Upper lobe of left lung (tissue), 6 donors: Measurements from ENCODE around the gene PSTPIP2. TPM values are rescaled to one million over a fixed set of nuclear protein-coding genes. Genes with fewer than 3 reads are reported as not detected.
"Not testable (repeated sequence)": the region's sequence is repeated elsewhere in the genome, so short reads cannot be mapped to it uniquely, and the experiment has no call there.

Experiments used
- ATAC-seq, 2 donors: fragments of 200-7000 bp; cut with Tn5 transposase; one replicate each; pipeline ENCODE4 v1.9.1; 2022; ENCODE audit warnings: mild to moderate bottlenecking in 2 of 2, moderate library complexity in 2 of 2; ENCODE audit not compliant: low FRiP score in 2 of 2
- DNase-seq, 2 donors: peaks; one replicate each; pipeline ENCODE4 v3.0.0-alpha.2; 2019 to 2020
- H3K27ac ChIP-seq, 4 donors: fragments of 200-600 bp; sonication (generic); one replicate each; pipeline ENCODE4 v1.5.1; 2016 to 2019
- H3K27me3 ChIP-seq, 4 donors: fragments of 200-600 bp; sonication (generic); one replicate each; pipeline ENCODE4 v1.5.1; 2017 to 2019
- H3K36me3 ChIP-seq, 4 donors: fragments of 200-600 bp; sonication (generic); one replicate each; pipeline ENCODE4 v1.5.1; 2016 to 2019
- H3K4me1 ChIP-seq, 4 donors: fragments of 200-600 bp; sonication (generic); one replicate each; pipeline ENCODE4 v1.5.1; 2018 to 2019
- H3K4me3 ChIP-seq, 4 donors: fragments of 200-600 bp; sonication (generic); one replicate each; pipeline ENCODE4 v1.5.1; 2017 to 2019; ENCODE audit warnings: mild to moderate bottlenecking in 2 of 4, moderate library complexity in 1 of 4
- H3K9me3 ChIP-seq, 4 donors: fragments of 200-600 bp; sonication (generic); one replicate each; pipeline ENCODE4 v1.5.1; 2018 to 2019
- EP300 ChIP-seq, 4 donors: sonication (generic); formaldehyde crosslinking; IDR thresholded peaks; one replicate each; pipeline ENCODE4 v1.5.1; 2017; ENCODE audit warnings: antibody characterized with exemption in 4 of 4, control low read depth in 2 of 4
- POLR2A ChIP-seq, 4 donors: fragments of 450-650 bp; IDR thresholded peaks; one replicate each; pipeline ENCODE4 v1.5.1; 2016 to 2017; ENCODE audit warnings: antibody characterized with exemption in 4 of 4, mild to moderate bottlenecking in 2 of 4
- POLR2AphosphoS5 ChIP-seq, 2 donors: sonication (generic); formaldehyde crosslinking; IDR thresholded peaks; one replicate each; pipeline ENCODE4 v1.5.1; 2017; ENCODE audit warnings: antibody characterized with exemption in 2 of 2
- WGBS, 2 donors: methylation state at CpG; one replicate each; pipeline ENCODE4 v1.1.5; 2017 to 2018; 5-methylcytosine and 5-hydroxymethylcytosine counted together
- total RNA-seq, 6 donors: library from RNA; depleted of rRNA in 4 of 6; stranded (reverse); fragments of >200 nt in 4 of 6; gene quantifications; one replicate each; pipeline versions ENCODE4 v1.1.0 to v1.2.1, GENCODE V29; 2016 to 2021
- TF ChIP-seq, protein P1 (sequence below), 6 experiments: fragments of 450-650 bp in 4 of 6; fragments of 200-600 bp in 2 of 6; sonication (generic) in 2 of 6; IDR thresholded peaks; one replicate each; pipeline ENCODE4 v1.5.1; 2016 to 2019; ENCODE audit warnings: antibody characterized with exemption in 6 of 6
- donor health status: DM: no; HTN: no; CAD: no; lungs with moderate emphysema.
- donor health status: DM: no; HTN: yes; CAD: no; lungs with severe emphysema.

The PSTPIP2 gene
- total RNA-seq, 6 donors from 2014 or later: 8.9 to 48.2 (median 13.0) TPM

DNA sequence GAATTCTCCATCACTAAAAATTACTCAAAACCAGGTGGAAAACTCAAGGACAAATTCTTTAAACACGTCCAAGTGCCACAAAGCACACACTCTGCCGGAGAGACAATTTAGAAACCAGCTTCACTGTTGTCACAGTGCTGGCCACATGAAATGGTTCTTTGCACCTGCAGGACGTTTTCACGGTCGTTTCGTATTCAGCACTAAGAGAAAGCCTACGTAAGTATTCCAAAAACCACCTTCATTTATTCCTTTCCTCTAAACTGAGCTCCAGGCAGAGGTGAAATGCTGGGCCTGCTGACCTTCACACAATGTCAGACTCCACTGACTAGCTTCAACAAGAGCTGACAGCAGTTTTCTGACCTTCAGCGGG is 25.4 kb upstream of the PSTPIP2 start:
- no peak for TF ChIP-seq POLR2A (IDR thresholded peaks at IDR 0.05)
- TF ChIP-seq POLR2AphosphoS5 (IDR thresholded peaks at IDR 0.05): no peak
- TF ChIP-seq, protein P1, sequence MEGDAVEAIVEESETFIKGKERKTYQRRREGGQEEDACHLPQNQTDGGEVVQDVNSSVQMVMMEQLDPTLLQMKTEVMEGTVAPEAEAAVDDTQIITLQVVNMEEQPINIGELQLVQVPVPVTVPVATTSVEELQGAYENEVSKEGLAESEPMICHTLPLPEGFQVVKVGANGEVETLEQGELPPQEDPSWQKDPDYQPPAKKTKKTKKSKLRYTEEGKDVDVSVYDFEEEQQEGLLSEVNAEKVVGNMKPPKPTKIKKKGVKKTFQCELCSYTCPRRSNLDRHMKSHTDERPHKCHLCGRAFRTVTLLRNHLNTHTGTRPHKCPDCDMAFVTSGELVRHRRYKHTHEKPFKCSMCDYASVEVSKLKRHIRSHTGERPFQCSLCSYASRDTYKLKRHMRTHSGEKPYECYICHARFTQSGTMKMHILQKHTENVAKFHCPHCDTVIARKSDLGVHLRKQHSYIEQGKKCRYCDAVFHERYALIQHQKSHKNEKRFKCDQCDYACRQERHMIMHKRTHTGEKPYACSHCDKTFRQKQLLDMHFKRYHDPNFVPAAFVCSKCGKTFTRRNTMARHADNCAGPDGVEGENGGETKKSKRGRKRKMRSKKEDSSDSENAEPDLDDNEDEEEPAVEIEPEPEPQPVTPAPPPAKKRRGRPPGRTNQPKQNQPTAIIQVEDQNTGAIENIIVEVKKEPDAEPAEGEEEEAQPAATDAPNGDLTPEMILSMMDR (IDR thresholded peaks at IDR 0.05): no peak
- TF ChIP-seq EP300 (IDR thresholded peaks at IDR 0.05): no peak
- Histone ChIP-seq H3K4me1 (peaks cover 25 to 47% (median 31%) of the 10 kb centered on the region in 4 donors), H3K4me3 (peak overlapping the region; percentile 67 to 100 (median 80)), H3K9me3 (no peaks in the 10 kb centered on the region), H3K27me3 (no peaks in the 10 kb centered on the region), H3K36me3 (peaks cover 0 to 25% (median 10%) of the 10 kb centered on the region in 4 donors), H3K27ac (peak overlapping the region; percentile 84 to 94 (median 88))
- DNase-seq (no peak), ATAC-seq (peak in 1 of 2 donors; percentile 6)
- WGBS, 2 donors: 0% methylated on average over 8 of the region's 8 CpGs

DNA sequence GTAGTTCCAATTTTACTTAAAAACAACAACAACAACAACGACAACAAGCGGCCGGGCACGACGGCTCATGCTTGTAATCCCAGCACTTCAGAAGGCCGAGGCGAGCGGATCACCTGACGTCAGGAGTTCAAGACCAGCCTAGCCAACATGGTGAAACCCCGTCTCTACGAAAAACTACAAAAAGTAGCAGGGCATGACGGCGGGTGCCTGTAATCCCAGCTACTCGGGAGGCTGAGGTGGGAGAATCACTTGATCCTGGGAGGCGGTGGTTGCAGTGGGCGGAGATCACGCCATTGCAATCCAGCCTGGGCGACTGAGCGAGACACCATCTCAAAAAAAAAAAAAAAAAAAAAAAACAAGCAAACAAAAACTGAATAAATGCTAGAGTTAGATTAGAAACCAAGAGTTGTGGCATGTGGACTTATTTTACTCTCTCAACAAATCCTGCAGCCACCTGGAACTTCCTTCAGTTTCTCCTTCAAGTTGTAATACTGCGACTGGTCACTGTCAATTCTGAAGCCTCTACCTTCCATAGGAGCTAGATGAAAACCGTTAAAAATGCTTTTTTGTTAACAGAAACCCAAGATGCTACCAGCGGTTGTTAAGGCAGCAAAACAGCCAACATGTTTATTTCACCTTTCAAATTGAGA is 24.7 kb upstream of the PSTPIP2 start:
- Histone ChIP-seq H3K27me3 (no peaks in the 10 kb centered on the region), H3K9me3 (no peaks in the 10 kb centered on the region), H3K27ac (peak overlapping the region; percentile 84 to 94 (median 88)), H3K4me3 (peak overlapping the region; percentile 67 to 100 (median 80)), H3K4me1 (peaks cover 25 to 47% (median 31%) of the 10 kb centered on the region in 4 donors), H3K36me3 (peaks cover 0 to 31% (median 13%) of the 10 kb centered on the region in 4 donors)
- no peak for DNase-seq
- no peak for ATAC-seq
- 48 to 58% methylated on average over 22 of the region's 22 CpGs for WGBS, 2 donors
- TF ChIP-seq, protein P1 (IDR thresholded peaks at IDR 0.05): no peak
- TF ChIP-seq POLR2AphosphoS5 (IDR thresholded peaks at IDR 0.05) (no peak), POLR2A (IDR thresholded peaks at IDR 0.05) (no peak), EP300 (IDR thresholded peaks at IDR 0.05) (no peak)

DNA sequence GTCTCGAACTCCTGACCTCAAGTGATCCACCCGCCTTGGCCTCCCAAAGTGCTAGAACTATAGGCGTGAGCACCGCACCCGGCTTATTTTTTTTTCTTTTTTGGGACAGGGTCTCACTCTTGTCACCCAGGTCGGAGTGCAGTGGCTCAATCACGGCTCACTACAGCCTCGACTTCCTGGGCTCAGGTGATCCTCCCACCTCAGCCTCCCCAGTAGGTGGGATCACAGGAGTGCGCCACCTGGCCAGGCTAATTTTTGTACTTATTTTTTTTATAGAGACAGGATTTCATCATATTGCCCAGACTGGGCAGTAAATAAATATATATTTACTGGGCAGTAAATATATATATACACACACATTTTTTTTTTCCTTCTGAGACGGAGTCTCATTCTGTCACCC is 23.5 kb upstream of the PSTPIP2 start:
- TF ChIP-seq EP300 (IDR thresholded peaks at IDR 0.05) (no peak), POLR2AphosphoS5 (IDR thresholded peaks at IDR 0.05) (no peak), POLR2A (IDR thresholded peaks at IDR 0.05) (no peak)
- TF ChIP-seq, protein P1 (IDR thresholded peaks at IDR 0.05): no peak
- no peak overlapping the region for H3K27ac ChIP-seq
- DNase-seq (no peak), ATAC-seq (no peak)
- peaks cover 25 to 51% (median 31%) of the 10 kb centered on the region in 4 donors for H3K4me1 ChIP-seq
- no peaks in the 10 kb centered on the region for H3K9me3 ChIP-seq
- 95 to 97% methylated on average over 10 of the region's 10 CpGs for WGBS, 2 donors
- H3K36me3 ChIP-seq: peaks cover 6 to 43% (median 24%) of the 10 kb centered on the region in 4 donors
- H3K4me3 ChIP-seq: peak overlapping the region in 1 of 4 donors; percentile 82
- no peaks in the 10 kb centered on the region for H3K27me3 ChIP-seq

DNA sequence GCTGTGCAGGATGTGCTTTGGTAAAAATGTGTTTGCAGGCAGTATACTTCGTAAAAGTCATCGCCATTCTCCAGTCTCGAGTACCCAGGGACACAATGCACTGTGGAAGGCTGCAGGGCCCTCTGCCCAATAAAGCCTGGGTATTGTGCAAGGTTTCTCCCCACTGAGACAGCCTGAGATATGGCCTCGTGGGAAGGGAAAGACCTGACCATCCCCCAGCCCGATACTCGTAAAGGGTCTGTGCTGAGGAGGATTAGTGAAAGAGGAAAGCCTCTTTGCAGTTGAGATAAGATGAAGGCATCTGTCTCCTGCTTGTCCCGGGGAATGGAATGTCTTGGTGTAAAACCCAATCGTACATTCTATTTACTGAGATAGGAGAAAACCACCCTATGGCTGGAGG is 16.4 kb upstream of the PSTPIP2 start:
- H3K4me3 ChIP-seq, DNase-seq, H3K27ac ChIP-seq, H3K27me3 ChIP-seq, ATAC-seq, H3K9me3 ChIP-seq: not testable (repeated sequence)
- H3K36me3 ChIP-seq: peaks cover 66 to 100% (median 87%) of the 10 kb centered on the region in 4 donors
- 76 to 81% methylated on average over 8 of the region's 8 CpGs for WGBS, 2 donors
- H3K4me1 ChIP-seq: peaks cover 0 to 12% (median 0%) of the 10 kb centered on the region in 4 donors

DNA sequence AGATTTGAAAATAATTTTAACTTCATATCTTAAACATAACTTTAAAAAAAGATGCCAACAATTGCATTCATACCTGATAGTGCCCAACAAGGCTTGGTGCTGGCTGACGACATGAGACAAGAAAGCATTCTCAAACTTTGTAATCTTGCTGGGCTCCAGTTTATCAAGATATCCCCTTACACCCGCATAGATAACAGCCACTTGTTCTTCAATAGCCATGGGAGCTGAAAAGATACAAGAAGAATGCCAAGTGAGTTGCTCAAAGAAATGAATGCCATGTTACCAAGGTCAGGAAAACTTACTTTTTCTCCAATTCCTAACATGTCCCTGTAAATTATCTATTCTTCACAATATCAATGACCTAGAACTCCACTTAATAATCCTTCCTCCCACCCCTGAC is 12.4 kb upstream of the PSTPIP2 start:
- Histone ChIP-seq H3K27me3 (no peaks in the 10 kb centered on the region), H3K4me3 (no peak overlapping the region), H3K36me3 (peaks cover 66 to 98% (median 85%) of the 10 kb centered on the region in 4 donors), H3K4me1 (no peaks in the 10 kb centered on the region), H3K27ac (no peak overlapping the region), H3K9me3 (no peaks in the 10 kb centered on the region)
- no peak for ATAC-seq
- WGBS, 2 donors: 72 to 80% methylated on average over 2 of the region's 2 CpGs
- TF ChIP-seq POLR2A (IDR thresholded peaks at IDR 0.05): no peak
- TF ChIP-seq EP300 (IDR thresholded peaks at IDR 0.05): no peak
- TF ChIP-seq, protein P1 (IDR thresholded peaks at IDR 0.05): no peak
- TF ChIP-seq POLR2AphosphoS5 (IDR thresholded peaks at IDR 0.05): no peak
- no peak for DNase-seq
